Thyroid gland (tissue), 4 donors: Measurements from ENCODE around the gene HAVCR1. TPM values are rescaled to one million over a fixed set of nuclear protein-coding genes. Genes with fewer than 3 reads are reported as not detected.
"Not testable (repeated sequence)": the region's sequence is repeated elsewhere in the genome, so short reads cannot be mapped to it uniquely, and the experiment has no call there.

Experiments used
- DNase-seq, 2 donors: peaks; one replicate each; pipeline ENCODE4 v3.0.0-alpha.2; 2019
- H3K27ac ChIP-seq, 3 donors: fragments of 200-600 bp; sonication (generic); 1 replicate in 2 of 3; 2 replicates in 1 of 3; pipeline ENCODE4 v1.5.1; 2016 to 2019; ENCODE audit warnings: mild to moderate bottlenecking in 1 of 3, moderate library complexity in 1 of 3
- H3K27me3 ChIP-seq: fragments of 200-600 bp; sonication (generic); one replicate; pipeline ENCODE4 v1.5.1; 2019
- H3K36me3 ChIP-seq, 2 donors: fragments of 200-600 bp; sonication (generic); one replicate each; pipeline ENCODE4 v1.5.1; 2016 to 2019
- H3K4me1 ChIP-seq, 2 donors: fragments of 200-600 bp; sonication (generic); one replicate each; pipeline ENCODE4 v1.5.1; 2017 to 2019
- H3K4me3 ChIP-seq, 3 donors: fragments of 200-600 bp; sonication (generic); replicated peaks in 1 of 3; 1 replicate in 2 of 3; 2 replicates in 1 of 3; pipeline ENCODE4 v1.5.1; 2016; ENCODE audit warnings: mild to moderate bottlenecking in 1 of 3
- H3K9me3 ChIP-seq: fragments of 200-600 bp; sonication (generic); one replicate; pipeline ENCODE4 v1.5.1; 2017
- CTCF ChIP-seq, 6 experiments: fragments of 200-600 bp in 3 of 6; fragments of 450-650 bp in 3 of 6; sonication (generic) in 3 of 6; IDR thresholded peaks; one replicate each; pipeline ENCODE4 v1.5.1; 2016 to 2019; ENCODE audit warnings: antibody characterized with exemption in 6 of 6, mild to moderate bottlenecking in 2 of 6, inconsistent platforms in 1 of 6, moderate library complexity in 1 of 6
- POLR2A ChIP-seq, 2 donors: fragments of 450-650 bp; IDR thresholded peaks; one replicate each; pipeline ENCODE4 v1.6.1; 2017; ENCODE audit warnings: antibody characterized with exemption in 2 of 2, mild to moderate bottlenecking in 2 of 2, moderate library complexity in 1 of 2
- WGBS, 2 donors: methylation state at CpG; one replicate each; pipeline ENCODE4 v1.1.5; 2017; 5-methylcytosine and 5-hydroxymethylcytosine counted together
- intact Hi-C: fragments of 100-400 bp; cut with DNase I; formaldehyde crosslinking; loops from one replicate; pipeline ENCODE4 v1.15.1; 2023
- total RNA-seq, 4 donors: library from RNA; depleted of rRNA; stranded (reverse); fragments of >200 nt; gene quantifications; one replicate each; pipeline ENCODE4 v1.2.3, GENCODE V29; 2016

HAVCR1 gene
- total RNA-seq, 4 donors from 2014 or later = 0.40 TPM; not detected in 3

GRCh38 chr5:157050050-157050449 lies 8.9 kb downstream of the HAVCR1 start:
- no peak overlapping the region for H3K4me3 ChIP-seq
- intact Hi-C loops = no loop called here
- H3K27ac ChIP-seq = no peak overlapping the region
- H3K4me1 ChIP-seq = no peaks in the 10 kb centered on the region
- WGBS, 2 donors = 74 to 78% methylated on average over 5 of the region's 5 CpGs
- no peaks in the 10 kb centered on the region for H3K9me3 ChIP-seq
- DNase-seq = no peak
- TF ChIP-seq POLR2A (IDR thresholded peaks at IDR 0.05) (no peak), CTCF (IDR thresholded peaks at IDR 0.05) (no peak)
- no peaks in the 10 kb centered on the region for H3K36me3 ChIP-seq
- no peaks in the 10 kb centered on the region for H3K27me3 ChIP-seq

GRCh38 chr5:157049605-157050004 lies 9.3 kb downstream of the HAVCR1 start:
- H3K36me3 ChIP-seq = no peaks in the 10 kb centered on the region
- TF ChIP-seq CTCF (IDR thresholded peaks at IDR 0.05) (no peak), POLR2A (IDR thresholded peaks at IDR 0.05) (no peak)
- WGBS, 2 donors = 39 to 41% methylated on average over 1 of the region's 1 CpG
- no peaks in the 10 kb centered on the region for H3K9me3 ChIP-seq
- no peak overlapping the region for H3K27ac ChIP-seq
- H3K4me3 ChIP-seq = no peak overlapping the region
- no peaks in the 10 kb centered on the region for H3K4me1 ChIP-seq
- no peaks in the 10 kb centered on the region for H3K27me3 ChIP-seq
- intact Hi-C loops = no loop called here
- DNase-seq = no peak

- Histone ChIP-seq H3K9me3 (no peaks in the 10 kb centered on the region), H3K4me3 (no peak overlapping the region), H3K36me3 (no peaks in the 10 kb centered on the region), H3K4me1 (no peaks in the 10 kb centered on the region), H3K27ac (no peak overlapping the region), H3K27me3 (no peaks in the 10 kb centered on the region)
- TF ChIP-seq POLR2A (IDR thresholded peaks at IDR 0.05) (no peak), CTCF (IDR thresholded peaks at IDR 0.05) (no peak)
- intact Hi-C loops = no loop called here
- DNase-seq = no peak
- WGBS, 2 donors = 84 to 95% methylated on average over 5 of the region's 5 CpGs
Measured at GRCh38 chr5:157047898-157048297, 11.0 kb downstream of the HAVCR1 start.

GRCh38 chr5:157047016-157047415 lies 11.9 kb downstream of the HAVCR1 start:
- 91 to 94% methylated on average over 4 of the region's 4 CpGs for WGBS, 2 donors
- H3K27ac ChIP-seq, H3K4me3 ChIP-seq, H3K9me3 ChIP-seq, H3K4me1 ChIP-seq, intact Hi-C loops, H3K27me3 ChIP-seq, H3K36me3 ChIP-seq, DNase-seq: not testable (repeated sequence)

- intact Hi-C loops = no loop called here
- Histone ChIP-seq H3K27ac (no peak overlapping the region), H3K4me3 (no peak overlapping the region), H3K4me1 (no peaks in the 10 kb centered on the region), H3K27me3 (no peaks in the 10 kb centered on the region), H3K9me3 (no peaks in the 10 kb centered on the region), H3K36me3 (no peaks in the 10 kb centered on the region)
- whole genome bisulfite sequencing, 2 donors = 95 to 97% methylated on average over 3 of the region's 3 CpGs
- TF ChIP-seq CTCF (IDR thresholded peaks at IDR 0.05) = no peak
- no peak for TF ChIP-seq POLR2A (IDR thresholded peaks at IDR 0.05)
- peak in 1 of 2 donors; percentile 14 for DNase-seq
Measured at GRCh38 chr5:157046041-157046440, 12.9 kb downstream of the HAVCR1 start.

GRCh38 chr5:157045601-157046000 lies 13.3 kb downstream of the HAVCR1 start:
- intact Hi-C loops = no loop called here
- no peaks in the 10 kb centered on the region for H3K9me3 ChIP-seq
- H3K4me1 ChIP-seq = no peaks in the 10 kb centered on the region
- H3K36me3 ChIP-seq = no peaks in the 10 kb centered on the region
- H3K4me3 ChIP-seq = no peak overlapping the region
- no peak overlapping the region for H3K27ac ChIP-seq
- 57 to 64% methylated on average over 3 of the region's 3 CpGs for WGBS, 2 donors
- DNase-seq = no peak
- no peaks in the 10 kb centered on the region for H3K27me3 ChIP-seq
- TF ChIP-seq CTCF (IDR thresholded peaks at IDR 0.05) = no peak
- TF ChIP-seq POLR2A (IDR thresholded peaks at IDR 0.05) = no peak
